HAP-1 (cell line): ENCODE results near the gene KRTAP4-1.
"Not testable (repeated sequence)": the region's sequence is repeated elsewhere in the genome, so short reads cannot be mapped to it uniquely, and the experiment has no call there.

Experiments used
- DNase-seq, 2 experiments: peaks; one replicate each; pipeline ENCODE4 v3.0.0-alpha.2; 2016 to 2020; ENCODE audit warnings: low spot score in 2 of 2
- H3K27me3 ChIP-seq: fragments of 250-450 bp; sonication (Bioruptor Pico); 2 replicates; pipeline ENCODE4 v1.5.1; 2020; ENCODE audit warnings: low read depth, mild to moderate bottlenecking, moderate library complexity
- H3K36me3 ChIP-seq: fragments of 250-450 bp; sonication (Bioruptor Pico); replicated peaks from 2 replicates; pipeline ENCODE4 v1.5.1; 2020; ENCODE audit warnings: mild to moderate bottlenecking
- H3K4me1 ChIP-seq: fragments of 250-450 bp; sonication (Bioruptor Pico); 2 replicates; pipeline ENCODE4 v1.5.1; 2020; ENCODE audit warnings: mild to moderate bottlenecking
- H3K4me3 ChIP-seq: fragments of 250-450 bp; sonication (Bioruptor Pico); 2 replicates; pipeline ENCODE4 v1.5.1; 2020; ENCODE audit warnings: mild to moderate bottlenecking, moderate library complexity
- H3K9me3 ChIP-seq: fragments of 250-450 bp; sonication (Bioruptor Pico); 2 replicates; pipeline ENCODE4 v1.5.1; 2020; ENCODE audit warnings: mild to moderate bottlenecking, moderate library complexity
- in situ Hi-C: fragments of 300-500 bp; cut with MboI; formaldehyde crosslinking; loops from 3 replicates; pipeline ENCODE4 v1.14.3; 2020; ENCODE audit warnings: low sequenced_read_pairs, inconsistent platforms, mixed read lengths

Gene KRTAP4-1

DNA sequence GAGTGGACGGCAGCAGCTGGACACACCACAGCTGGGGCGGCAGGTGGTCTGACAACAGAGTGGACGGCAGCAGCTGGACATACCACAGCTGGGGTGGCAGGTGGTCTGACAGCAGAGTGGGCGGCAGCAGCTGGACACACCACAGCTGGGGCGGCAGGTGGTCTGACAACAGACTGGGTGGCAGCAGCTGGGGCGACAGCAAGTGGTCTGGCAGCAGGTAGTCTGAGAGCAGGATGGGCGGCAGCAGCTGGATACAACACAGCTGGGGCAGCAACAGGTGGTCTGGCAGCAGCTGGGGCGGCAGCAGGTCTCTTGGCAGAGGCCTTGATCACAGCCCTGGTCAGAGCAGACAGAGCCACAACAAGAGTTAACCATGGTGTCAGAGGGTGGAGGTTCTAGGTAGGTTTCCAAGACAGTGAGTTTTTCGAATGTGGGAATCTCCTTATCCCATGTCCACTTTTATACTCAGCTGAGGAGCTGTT, at the start of gene KRTAP4-1:
Gene KRTAP4-1, minus strand, starts transcription at position 432 of the 482 bp plus-strand sequence. Its CDS starts 57 bp downstream, at position 375.
- in situ Hi-C loops = no loop called here
- H3K9me3 ChIP-seq = no peaks in the 10 kb centered on the region
- no peak for DNase-seq

DNA sequence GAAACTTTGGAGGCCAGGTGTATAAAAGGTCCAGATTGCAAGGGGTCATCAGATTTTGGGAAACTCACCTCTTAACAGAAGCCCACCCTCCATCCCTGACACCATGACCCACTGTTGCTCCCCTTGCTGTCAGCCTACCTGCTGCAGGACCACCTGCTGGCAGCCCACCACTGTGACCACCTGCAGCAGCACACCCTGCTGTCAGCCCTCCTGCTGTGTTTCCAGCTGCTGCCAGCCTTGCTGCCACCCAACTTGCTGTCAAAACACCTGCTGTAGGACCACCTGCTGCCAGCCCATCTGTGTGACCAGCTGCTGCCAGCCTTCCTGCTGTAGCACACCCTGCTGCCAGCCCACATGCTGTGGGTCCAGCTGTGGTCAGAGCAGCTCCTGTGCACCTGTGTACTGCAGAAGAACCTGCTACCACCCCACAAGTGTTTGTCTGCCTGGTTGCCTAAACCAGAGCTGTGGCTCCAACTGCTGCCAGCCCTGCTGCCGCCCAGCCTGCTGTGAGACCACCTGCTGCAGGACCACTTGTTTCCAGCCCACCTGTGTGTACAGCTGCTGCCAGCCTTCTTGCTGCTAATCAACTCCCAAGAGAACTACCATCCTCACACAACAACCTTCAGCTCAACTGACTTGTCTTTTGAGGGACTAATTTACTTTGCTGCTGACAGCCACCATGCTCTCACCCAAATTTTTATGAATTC, 47.8 kb upstream of the KRTAP4-1 start, which contains the start of gene KRTAP9-3:
Gene KRTAP9-3, plus strand, starts transcription at position 51 of the 707 bp plus-strand sequence. Its CDS starts 53 bp downstream, at position 104.
- in situ Hi-C loops, H3K36me3 ChIP-seq, H3K4me1 ChIP-seq, H3K27me3 ChIP-seq, DNase-seq, H3K4me3 ChIP-seq, H3K9me3 ChIP-seq: not testable (repeated sequence)

More for the DNA sequence above, at the start of gene KRTAP4-1:
- H3K36me3 ChIP-seq = no peaks in the 10 kb centered on the region
- no peaks in the 10 kb centered on the region for H3K4me1 ChIP-seq
- H3K4me3 ChIP-seq = no peak within 1 kb of the TSS
- peaks cover 5% of the 10 kb centered on the region for H3K27me3 ChIP-seq

DNA sequence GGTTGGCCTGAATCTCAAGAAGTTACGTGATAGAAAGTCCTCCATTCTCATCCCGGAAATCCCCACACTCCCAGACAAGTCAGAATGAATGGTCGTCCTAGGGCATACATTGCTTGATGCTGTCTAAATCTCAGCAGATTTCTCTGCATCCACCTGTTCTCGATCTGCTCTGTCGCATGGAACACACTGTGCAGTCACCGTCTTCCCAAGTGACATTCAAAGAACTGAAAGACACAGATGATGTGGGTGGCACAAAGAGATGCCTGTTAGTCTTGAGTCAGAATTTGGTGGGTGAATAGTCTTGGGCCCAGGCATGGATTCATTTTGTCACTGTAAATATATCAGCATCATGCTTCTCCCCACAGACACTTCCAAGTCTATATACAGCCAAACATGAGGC, 47.0 kb upstream of the KRTAP4-1 start:
- no peaks in the 10 kb centered on the region for H3K4me1 ChIP-seq
- H3K36me3 ChIP-seq = no peaks in the 10 kb centered on the region

DNA sequence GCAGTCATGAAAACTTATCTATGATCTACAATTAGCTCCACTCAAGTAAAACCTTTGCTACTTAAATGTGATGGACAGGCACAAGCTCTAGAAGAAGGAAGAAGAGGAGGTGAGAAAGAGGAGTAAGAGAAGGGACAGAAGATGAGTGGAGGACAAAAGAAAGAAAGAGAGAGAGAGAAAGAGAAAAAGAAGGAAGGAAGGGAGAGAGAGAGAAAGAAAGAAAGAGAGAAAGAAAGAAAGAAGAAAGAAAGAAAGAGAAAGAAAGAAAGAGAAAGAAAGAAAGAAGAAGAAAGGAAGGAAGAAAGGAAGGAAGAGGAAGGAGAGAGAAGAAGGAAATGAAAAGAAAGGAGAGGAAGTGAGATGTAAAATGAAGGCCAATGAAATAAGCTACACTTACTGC, 45.4 kb upstream of the KRTAP4-1 start:
- Histone ChIP-seq H3K4me1 (no peaks in the 10 kb centered on the region), H3K4me3 (no peak overlapping the region), H3K9me3 (no peaks in the 10 kb centered on the region), H3K36me3 (no peaks in the 10 kb centered on the region), H3K27me3 (peaks cover 9% of the 10 kb centered on the region)
- DNase-seq = no peak
- in situ Hi-C loops = no loop called here

More for the DNA sequence above, 47.0 kb upstream of the KRTAP4-1 start:
- in situ Hi-C loops = no loop called here
- Histone ChIP-seq H3K4me3 (no peak overlapping the region), H3K9me3 (no peaks in the 10 kb centered on the region), H3K27me3 (peaks cover 8% of the 10 kb centered on the region)
- no peak for DNase-seq

DNA sequence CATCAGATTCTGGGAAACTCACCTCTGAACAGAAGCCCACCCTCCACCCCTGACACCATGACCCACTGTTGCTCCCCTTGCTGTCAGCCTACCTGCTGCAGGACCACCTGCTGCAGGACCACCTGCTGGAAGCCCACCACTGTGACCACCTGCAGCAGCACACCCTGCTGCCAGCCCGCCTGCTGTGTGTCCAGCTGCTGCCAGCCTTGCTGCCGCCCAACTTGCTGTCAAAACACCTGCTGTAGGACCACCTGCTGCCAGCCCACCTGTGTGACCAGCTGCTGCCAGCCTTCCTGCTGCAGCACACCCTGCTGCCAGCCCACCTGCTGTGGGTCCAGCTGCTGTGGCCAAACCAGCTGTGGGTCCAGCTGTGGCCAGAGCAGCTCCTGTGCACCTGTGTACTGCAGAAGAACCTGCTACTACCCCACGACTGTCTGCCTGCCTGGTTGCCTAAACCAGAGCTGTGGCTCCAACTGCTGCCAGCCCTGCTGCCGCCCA, 41.9 kb upstream of the KRTAP4-1 start, which contains the start of gene KRTAP9-2:
Gene KRTAP9-2, plus strand, starts transcription at position 51 of the 498 bp plus-strand sequence. Its CDS starts 7 bp downstream, at position 58.
- H3K4me1 ChIP-seq, in situ Hi-C loops, H3K9me3 ChIP-seq, H3K4me3 ChIP-seq, DNase-seq, H3K27me3 ChIP-seq, H3K36me3 ChIP-seq: not testable (repeated sequence)

DNA sequence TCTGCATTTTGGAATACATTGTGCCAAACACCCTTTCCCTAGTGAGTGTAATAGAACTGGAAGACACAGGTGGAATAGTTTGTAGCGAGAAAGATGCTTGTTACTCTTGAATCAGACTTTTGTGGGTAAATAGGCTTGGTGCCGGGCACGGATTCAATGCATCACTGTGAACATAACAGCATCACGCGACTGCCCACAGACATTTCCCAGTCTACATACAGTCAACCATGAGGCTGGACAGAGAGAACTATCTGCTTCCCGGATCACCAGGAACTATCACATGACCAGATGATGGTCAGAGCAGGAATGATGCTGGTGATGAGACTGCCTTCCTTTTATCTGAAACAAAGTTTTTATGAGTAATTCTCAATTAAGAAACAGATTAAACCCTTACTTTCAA, 41.3 kb upstream of the KRTAP4-1 start:
- DNase-seq = no peak
- in situ Hi-C loops = no loop called here
- no peak overlapping the region for H3K4me3 ChIP-seq
- no peaks in the 10 kb centered on the region for H3K9me3 ChIP-seq
- no peaks in the 10 kb centered on the region for H3K4me1 ChIP-seq
- no peaks in the 10 kb centered on the region for H3K36me3 ChIP-seq
- peaks cover 7% of the 10 kb centered on the region for H3K27me3 ChIP-seq

DNA sequence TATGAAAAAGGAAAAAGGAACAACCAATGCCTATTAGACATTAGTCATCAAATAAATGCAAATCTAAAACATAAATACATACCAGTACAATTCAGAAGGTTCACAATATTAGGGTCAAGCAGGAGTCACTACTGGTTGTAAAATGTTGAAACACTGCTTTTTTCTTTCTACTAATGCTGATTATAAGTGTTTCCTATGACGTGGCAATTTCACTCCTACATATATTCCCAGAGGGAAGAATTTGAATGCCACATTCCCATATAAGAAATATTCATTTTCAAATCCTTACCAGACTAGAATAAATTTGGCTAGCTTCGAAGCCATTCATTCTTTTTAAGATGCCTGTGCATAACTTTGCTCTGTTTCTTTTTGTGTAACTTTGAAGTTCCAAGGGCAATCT, 39.1 kb upstream of the KRTAP4-1 start:
- DNase-seq = no peak
- H3K4me3 ChIP-seq = no peak overlapping the region
- peaks cover 7% of the 10 kb centered on the region for H3K27me3 ChIP-seq
- H3K9me3 ChIP-seq = no peaks in the 10 kb centered on the region
- H3K4me1 ChIP-seq = no peaks in the 10 kb centered on the region
- in situ Hi-C loops = no loop called here
- H3K36me3 ChIP-seq = no peaks in the 10 kb centered on the region

DNA sequence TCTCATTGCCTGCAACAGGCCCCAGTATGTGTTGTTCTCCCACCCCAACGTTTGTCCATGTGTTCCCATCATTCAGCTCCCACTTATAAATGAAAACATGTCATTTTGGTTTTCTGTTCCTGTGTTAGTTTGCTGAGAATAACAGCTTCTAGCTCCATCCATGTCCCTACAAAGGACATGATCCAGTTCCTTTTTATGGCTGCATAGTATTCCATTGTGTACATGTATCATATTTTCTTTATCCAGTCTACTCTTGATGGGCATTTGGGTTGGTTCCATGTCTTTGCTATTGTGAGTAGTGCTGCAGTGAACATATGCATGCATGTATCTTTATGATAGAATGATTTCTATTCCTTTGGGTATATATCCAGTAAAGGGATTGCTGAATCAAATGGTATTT, 31.0 kb upstream of the KRTAP4-1 start:
- in situ Hi-C loops = no loop called here
- Histone ChIP-seq H3K9me3 (no peaks in the 10 kb centered on the region), H3K4me1 (no peaks in the 10 kb centered on the region), H3K4me3 (no peak overlapping the region), H3K36me3 (no peaks in the 10 kb centered on the region), H3K27me3 (no peaks in the 10 kb centered on the region)
- no peak for DNase-seq

DNA sequence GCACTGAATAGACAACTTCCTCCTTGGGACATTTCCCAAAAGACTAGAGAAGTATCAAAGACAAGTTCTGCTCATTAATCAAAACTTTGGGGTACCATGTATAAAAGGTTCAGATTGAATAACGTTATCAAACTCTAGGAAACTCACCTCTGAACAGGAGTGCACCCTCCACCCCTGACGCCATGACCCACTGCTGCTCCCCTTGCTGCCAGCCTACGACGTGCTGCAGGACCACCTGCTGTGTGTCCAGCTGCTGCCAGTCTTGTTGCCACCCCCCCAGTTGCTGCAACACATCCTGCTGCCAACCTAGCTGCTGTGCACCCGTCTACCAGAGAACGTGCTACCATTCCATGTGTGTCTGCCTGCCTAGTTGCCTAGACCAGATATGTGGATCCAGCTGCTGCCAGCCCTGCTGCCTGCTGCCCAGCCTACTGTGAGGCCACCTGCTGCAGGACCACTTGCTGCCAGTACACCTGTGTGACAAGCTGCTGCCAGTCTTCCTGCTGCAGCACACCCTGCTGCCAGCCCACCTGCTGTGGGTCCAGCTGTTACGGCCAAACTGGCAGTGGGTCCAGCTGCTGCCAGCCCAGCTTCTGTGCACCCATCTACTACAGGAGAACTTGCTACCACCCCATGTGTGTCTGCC, 27.9 kb upstream of the KRTAP4-1 start:
- no peaks in the 10 kb centered on the region for H3K36me3 ChIP-seq
- H3K4me3 ChIP-seq = no peak overlapping the region
- DNase-seq = no peak
- H3K27me3 ChIP-seq = no peaks in the 10 kb centered on the region
- in situ Hi-C loops = no loop called here
- H3K4me1 ChIP-seq = no peaks in the 10 kb centered on the region
- no peaks in the 10 kb centered on the region for H3K9me3 ChIP-seq

DNA sequence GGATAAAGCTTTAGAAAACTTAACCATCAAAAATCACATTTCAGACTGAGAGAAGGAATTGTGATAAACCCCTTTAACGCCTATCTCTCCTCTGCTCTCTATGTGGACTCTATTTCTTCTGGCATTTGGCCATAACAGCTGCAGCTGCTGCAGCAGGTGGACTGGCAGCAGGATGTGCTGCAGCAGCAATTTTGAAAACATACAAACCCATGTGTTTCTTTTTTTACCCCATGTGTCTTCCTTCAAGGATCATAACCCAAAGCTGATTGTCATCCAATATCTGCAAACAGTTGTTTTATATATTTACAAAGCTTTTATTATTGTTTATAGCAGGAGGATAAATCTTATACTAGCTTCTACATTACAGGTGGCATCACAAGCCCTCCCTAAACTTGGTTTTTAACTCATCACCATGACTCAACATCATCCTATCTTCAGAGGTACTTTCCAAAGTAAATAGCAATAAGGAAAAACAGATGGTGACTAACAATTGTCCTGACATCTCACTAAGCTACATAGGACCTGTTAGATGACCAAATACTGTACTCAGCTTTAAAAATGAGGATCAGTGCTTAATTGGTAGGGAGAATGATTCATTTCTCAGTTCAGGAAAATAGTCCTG, 27.2 kb upstream of the KRTAP4-1 start:
- Histone ChIP-seq H3K36me3 (no peaks in the 10 kb centered on the region), H3K27me3 (no peaks in the 10 kb centered on the region), H3K4me3 (no peak overlapping the region), H3K9me3 (no peaks in the 10 kb centered on the region), H3K4me1 (no peaks in the 10 kb centered on the region)
- in situ Hi-C loops = no loop called here
- DNase-seq = no peak

DNA sequence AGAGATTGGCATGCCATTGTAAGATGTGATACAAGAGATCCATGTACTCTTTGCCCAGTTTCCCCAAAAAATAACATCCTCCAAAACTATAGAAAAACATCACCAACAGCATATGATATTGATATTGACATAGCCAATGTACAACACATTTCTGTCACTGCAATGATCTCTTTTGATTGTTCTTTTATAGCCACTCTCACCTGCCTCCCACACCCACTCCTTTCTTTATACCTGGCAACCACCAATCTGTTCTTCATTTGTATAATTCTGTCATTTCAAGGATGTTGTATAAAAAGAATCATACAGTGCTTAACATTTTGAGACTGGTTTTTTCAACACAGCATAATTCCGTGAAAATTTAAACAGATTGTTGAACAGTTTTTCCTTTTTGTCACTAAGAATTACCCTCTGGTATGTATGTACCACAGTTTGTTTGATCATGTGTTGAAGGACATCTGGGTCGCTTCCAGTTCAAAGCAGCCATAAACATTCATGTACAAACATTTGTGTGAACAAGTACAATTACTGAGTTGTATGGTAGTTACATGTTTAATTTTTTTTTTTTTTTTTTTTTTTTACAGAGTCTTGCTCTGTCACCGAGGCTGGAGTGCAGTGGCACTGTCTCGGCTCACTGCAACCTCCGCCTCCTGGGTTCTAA, 14.8 kb upstream of the KRTAP4-1 start:
- no peaks in the 10 kb centered on the region for H3K36me3 ChIP-seq
- DNase-seq = no peak
- no peaks in the 10 kb centered on the region for H3K4me1 ChIP-seq
- H3K4me3 ChIP-seq = no peak overlapping the region
- H3K27me3 ChIP-seq = no peaks in the 10 kb centered on the region
- in situ Hi-C loops = no loop called here
- no peaks in the 10 kb centered on the region for H3K9me3 ChIP-seq

DNA sequence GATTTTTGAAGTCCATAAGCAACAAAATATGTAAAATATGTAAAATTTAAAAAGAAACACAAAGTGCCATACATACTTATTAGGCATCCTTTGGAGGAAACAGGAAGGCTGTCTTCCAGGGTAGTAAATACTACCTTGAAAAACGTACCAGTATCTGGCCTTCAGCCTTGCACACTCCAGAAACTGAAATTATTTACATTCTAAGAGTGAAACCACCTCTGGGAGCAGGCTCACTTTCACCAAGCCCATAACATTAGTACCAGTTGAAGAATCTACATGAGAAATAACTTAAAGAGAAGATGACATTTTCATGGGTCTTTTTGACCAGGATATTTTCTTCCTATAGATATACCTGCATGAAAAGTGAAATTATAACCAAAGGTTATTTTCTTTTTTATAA, 11.4 kb upstream of the KRTAP4-1 start:
- in situ Hi-C loops = no loop called here

DNA sequence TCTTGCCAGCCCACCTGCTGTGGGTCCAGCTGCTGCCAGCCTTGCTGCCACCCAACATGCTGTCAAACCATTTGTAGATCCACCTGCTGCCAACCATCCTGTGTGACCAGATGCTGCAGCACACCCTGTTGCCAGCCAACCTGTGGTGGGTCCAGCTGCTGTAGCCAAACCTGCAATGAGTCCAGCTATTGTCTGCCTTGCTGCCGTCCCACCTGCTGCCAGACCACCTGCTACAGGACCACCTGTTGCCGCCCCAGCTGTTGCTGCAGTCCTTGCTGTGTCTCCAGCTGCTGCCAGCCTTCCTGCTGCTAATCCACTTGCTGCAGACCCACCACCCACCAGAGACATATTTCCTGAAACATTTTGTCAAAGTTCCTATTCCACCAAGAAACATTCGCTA, 5.6 kb upstream of the KRTAP4-1 start:
- H3K4me3 ChIP-seq = no peak overlapping the region
- no peaks in the 10 kb centered on the region for H3K36me3 ChIP-seq
- H3K9me3 ChIP-seq = no peaks in the 10 kb centered on the region
- peaks cover 5% of the 10 kb centered on the region for H3K27me3 ChIP-seq
- no peaks in the 10 kb centered on the region for H3K4me1 ChIP-seq
- DNase-seq = no peak
- in situ Hi-C loops = no loop called here

More for the DNA sequence above, 11.4 kb upstream of the KRTAP4-1 start:
- Histone ChIP-seq H3K36me3 (no peaks in the 10 kb centered on the region), H3K27me3 (no peaks in the 10 kb centered on the region), H3K4me3 (no peak overlapping the region), H3K9me3 (no peaks in the 10 kb centered on the region), H3K4me1 (no peaks in the 10 kb centered on the region)
- DNase-seq = no peak
